Measurements from ENCODE around the gene IFT43. TPM values are rescaled to one million over a fixed set of nuclear protein-coding genes. Genes with fewer than 3 reads are reported as not detected.

The IFT43 gene
- 10.3 and 12.6 TPM in 2 replicates for total RNA-seq (2011; cell fraction: chromatin; rRNA removed; ENCODE audit: low replicate concordance)
- total RNA-seq (2011; cell fraction: nucleolus; rRNA removed), result 8.6 and 9.0 TPM in 2 replicates
- 6.9 and 17.3 TPM in 2 replicates for total RNA-seq (2011; cell fraction: nucleoplasm; rRNA removed)
- 4.9 and 7.1 TPM in 2 replicates for total RNA-seq (2014; rRNA removed)
- total RNA-seq (2014; rRNA removed; fragmentation: Illumina TruSeq; extraction: Trizol), result 5.9 and 7.1 TPM in 2 replicates
- total RNA-seq (2015; rRNA removed; fragmentation: Illumina TruSeq; extraction: Trizol), result 6.0 and 6.4 TPM in 2 replicates
- total RNA-seq (2021), result 6.8 and 6.9 TPM in 2 replicates
- polyA plus RNA-seq (2011; rRNA removed), result 9.7 and 12.5 TPM in 2 replicates
- 5.2 and 10.4 TPM in 2 replicates for polyA plus RNA-seq (2011; cell fraction: cytosol; rRNA removed)
- 14.6 and 17.5 TPM in 2 replicates for polyA plus RNA-seq (2011; cell fraction: nucleus; rRNA removed)
- polyA plus RNA-seq (2012), result 8.4 and 16.1 TPM in 2 replicates
- polyA plus RNA-seq (2014; fragmentation: Illumina TruSeq; extraction: Trizol), result 5.4 and 8.0 TPM in 2 replicates
- polyA plus RNA-seq (2014; fragmentation: Nextera tagmentation; extraction: Ambion mirVana), result 10 to 100 TPM; 10.2 to 12.8 TPM
- polyA plus RNA-seq (2014; rRNA removed), result 12.4 and 14.3 TPM in 2 replicates
- 3.5 and 3.7 TPM in 2 replicates for polyA minus RNA-seq (2011; rRNA and poly(A)+ RNA removed)
- polyA minus RNA-seq (2011; cell fraction: cytosol; rRNA and poly(A)+ RNA removed), result 2.0 and 4.1 TPM in 2 replicates
- polyA minus RNA-seq (2011; cell fraction: nucleus; rRNA and poly(A)+ RNA removed), result 5.5 and 9.9 TPM in 2 replicates
- Bru-seq, nascent RNA, result percentile 50 among the genes with signal in this experiment
- percentile 52 among the genes with signal in this experiment for BruChase-seq, experiment 1, labeled RNA remaining after a 2-hour chase
- BruChase-seq, experiment 2, labeled RNA remaining after a 6-hour chase, result percentile 52 among the genes with signal in this experiment
- long read RNA-seq, experiment 1, partial matches to known transcripts, result 1 of 9 reads
- long read RNA-seq, experiment 1, other reads (novel, unspliced or antisense), result 3 of 9 reads
- long read RNA-seq, experiment 2, partial matches to known transcripts, result 0 of 9 reads
- long read RNA-seq, experiment 2, other reads (novel, unspliced or antisense), result 4 of 9 reads
- long read RNA-seq, experiment 3, partial matches to known transcripts, result 0 of 5 reads
- long read RNA-seq, experiment 3, other reads (novel, unspliced or antisense), result 0 of 5 reads

- Histone ChIP-seq H3K27me3 (ENCODE audit: control insufficient read depth in 2 of 2, insufficient read depth in 2 of 2, low read length in 2 of 2) (no peaks in the 10 kb centered on the region), H3K9ac (ENCODE audit: insufficient read depth in 1 of 2, low read depth in 2 of 2, low read length in 2 of 2) (peak within 1 kb of the TSS; percentile 51 to 87; a peak in 3 of 4 replicates), H3K79me2 (ENCODE audit: control insufficient read depth, insufficient read depth, low read length) (no peaks in the 10 kb centered on the region), H4K20me1 (replicated peaks; ENCODE audit: control insufficient read depth, insufficient read depth, low read length) (no peaks in the 10 kb centered on the region), H3K9me3 (replicated peaks; ENCODE audit: control insufficient read depth, insufficient read depth, low read depth, low read length) (no peaks in the 10 kb centered on the region), H3K9me1 (ENCODE audit: control insufficient read depth, insufficient read depth, low read length) (no peaks in the 10 kb centered on the region), H2AFZ (ENCODE audit: low read depth, low read length) (peak within 1 kb of the TSS; percentile 88), H3K4me3 (peak within 1 kb of the TSS; percentile 88), H3K27ac (ENCODE audit: extremely low read depth, low read depth, low read length) (no peak within 1 kb of the TSS), H3K36me3 (ENCODE audit: control insufficient read depth, insufficient read depth, low read length) (no peaks in the 10 kb centered on the region), H3K4me2 (ENCODE audit: insufficient read depth, low read length) (peak within 1 kb of the TSS; percentile 83), H3K4me1 (replicated peaks in 1 of 2; ENCODE audit: control insufficient read depth in 2 of 2, insufficient read depth in 2 of 2, low read length in 2 of 2) (peaks cover 4 to 13% of the 10 kb centered on the region in 2 experiments; a peak in 4 of 5 replicates)
- peak; percentile 79 for ATAC-seq
- DNase-seq (ENCODE audit: extremely low read depth in 1 of 4, low spot score in 3 of 4), result peak; percentile 59 to 82 (median 68)
- FAIRE-seq, result peak; percentile 83
- under 1% methylated on average over 31 of the region's 52 CpGs for WGBS (ENCODE audit: insufficient coverage, low coverage, missing lambda C conversion rate)
- ChIA-PET CTCF (ENCODE audit: low intra/inter-chr PET ratio) (no interaction called here), POLR2A (no interaction called here)
- intact Hi-C loops (cut with micrococcal nuclease), result no loop called here
- in situ Hi-C loops (cut with MboI), result loop anchor here (10.0 kb wide), 1 partner anchor 411 kb away; the partner anchor contains the start of gene FLVCR2
- no TSS peak for BruUV-seq (replicated peaks)
- peak; percentile 33 for TF ChIP-seq C11orf30 (IDR thresholded peaks at IDR 0.05; ENCODE audit: low read depth)
- no peak for TF ChIP-seq ZNF79 (CRISPR knock-in tag; IDR thresholded peaks at IDR 0.05; ENCODE audit: low read depth)
- TF ChIP-seq RBBP5 (IDR thresholded peaks at IDR 0.05; ENCODE audit: borderline replicate concordance, insufficient read depth, low read length, poor library complexity, severe bottlenecking), result peak; percentile 75
- TF ChIP-seq, protein P1, sequence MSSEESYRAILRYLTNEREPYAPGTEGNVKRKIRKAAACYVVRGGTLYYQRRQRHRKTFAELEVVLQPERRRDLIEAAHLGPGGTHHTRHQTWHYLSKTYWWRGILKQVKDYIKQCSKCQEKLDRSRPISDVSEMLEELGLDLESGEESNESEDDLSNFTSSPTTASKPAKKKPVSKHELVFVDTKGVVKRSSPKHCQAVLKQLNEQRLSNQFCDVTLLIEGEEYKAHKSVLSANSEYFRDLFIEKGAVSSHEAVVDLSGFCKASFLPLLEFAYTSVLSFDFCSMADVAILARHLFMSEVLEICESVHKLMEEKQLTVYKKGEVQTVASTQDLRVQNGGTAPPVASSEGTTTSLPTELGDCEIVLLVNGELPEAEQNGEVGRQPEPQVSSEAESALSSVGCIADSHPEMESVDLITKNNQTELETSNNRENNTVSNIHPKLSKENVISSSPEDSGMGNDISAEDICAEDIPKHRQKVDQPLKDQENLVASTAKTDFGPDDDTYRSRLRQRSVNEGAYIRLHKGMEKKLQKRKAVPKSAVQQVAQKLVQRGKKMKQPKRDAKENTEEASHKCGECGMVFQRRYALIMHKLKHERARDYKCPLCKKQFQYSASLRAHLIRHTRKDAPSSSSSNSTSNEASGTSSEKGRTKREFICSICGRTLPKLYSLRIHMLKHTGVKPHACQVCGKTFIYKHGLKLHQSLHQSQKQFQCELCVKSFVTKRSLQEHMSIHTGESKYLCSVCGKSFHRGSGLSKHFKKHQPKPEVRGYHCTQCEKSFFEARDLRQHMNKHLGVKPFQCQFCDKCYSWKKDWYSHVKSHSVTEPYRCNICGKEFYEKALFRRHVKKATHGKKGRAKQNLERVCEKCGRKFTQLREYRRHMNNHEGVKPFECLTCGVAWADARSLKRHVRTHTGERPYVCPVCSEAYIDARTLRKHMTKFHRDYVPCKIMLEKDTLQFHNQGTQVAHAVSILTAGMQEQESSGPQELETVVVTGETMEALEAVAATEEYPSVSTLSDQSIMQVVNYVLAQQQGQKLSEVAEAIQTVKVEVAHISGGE (CRISPR knock-in tag; IDR thresholded peaks at IDR 0.05), result peak in 1 of 3 experiments; percentile 44; a peak in 1 of 6 replicates
- TF ChIP-seq ERF (CRISPR knock-in tag; IDR thresholded peaks at IDR 0.05), result no peak
- no peak for TF ChIP-seq ATF1 (CRISPR knock-in tag; IDR thresholded peaks at IDR 0.05)
- peak; percentile 95 for TF ChIP-seq ATF1 (tag; IDR thresholded peaks at IDR 0.05)
- TF ChIP-seq GABPB1 (CRISPR knock-in tag; IDR thresholded peaks at IDR 0.05), result peak; percentile 94
- no peak for TF ChIP-seq BRCA1 (IDR thresholded peaks at IDR 0.05)
- no peak for TF ChIP-seq BRCA1 (CRISPR knock-in tag; IDR thresholded peaks at IDR 0.05)
- TF ChIP-seq MXI1 (IDR thresholded peaks at IDR 0.05; ENCODE audit: low read depth, low read length), result peak; percentile 78; the same call in 1 of the 2 replicates
- TF ChIP-seq ZFX (CRISPR knock-in tag; IDR thresholded peaks at IDR 0.05), result peak; percentile 76
- TF ChIP-seq RB1 (IDR thresholded peaks at IDR 0.05; ENCODE audit: low read depth), result peak; percentile 25; the same call in 1 of the 2 replicates
- TF ChIP-seq MCM5 (IDR thresholded peaks at IDR 0.05; ENCODE audit: low read depth), result no peak
- TF ChIP-seq ZNF780A (CRISPR knock-in tag; IDR thresholded peaks at IDR 0.05), result no peak
These were observed at the start of gene IFT43 for GRCh38 chr14:75985618-75986438. TSS of gene IFT43 (plus strand) at chr14:75985763. CDS start at chr14:75985787, 24 bp downstream.

All from K562 (cell line).